ELF-1 (cell line): ENCODE results near the gene COX14.
"Not testable (repeated sequence)": the region's sequence is repeated elsewhere in the genome, so short reads cannot be mapped to it uniquely, and the experiment has no call there.

Source experiments
- DNase-seq: peaks from one replicate; pipeline ENCODE4 v3.0.0-alpha.2; 2016; ENCODE audit warnings: low read depth, low spot score

Gene COX14

DNA sequence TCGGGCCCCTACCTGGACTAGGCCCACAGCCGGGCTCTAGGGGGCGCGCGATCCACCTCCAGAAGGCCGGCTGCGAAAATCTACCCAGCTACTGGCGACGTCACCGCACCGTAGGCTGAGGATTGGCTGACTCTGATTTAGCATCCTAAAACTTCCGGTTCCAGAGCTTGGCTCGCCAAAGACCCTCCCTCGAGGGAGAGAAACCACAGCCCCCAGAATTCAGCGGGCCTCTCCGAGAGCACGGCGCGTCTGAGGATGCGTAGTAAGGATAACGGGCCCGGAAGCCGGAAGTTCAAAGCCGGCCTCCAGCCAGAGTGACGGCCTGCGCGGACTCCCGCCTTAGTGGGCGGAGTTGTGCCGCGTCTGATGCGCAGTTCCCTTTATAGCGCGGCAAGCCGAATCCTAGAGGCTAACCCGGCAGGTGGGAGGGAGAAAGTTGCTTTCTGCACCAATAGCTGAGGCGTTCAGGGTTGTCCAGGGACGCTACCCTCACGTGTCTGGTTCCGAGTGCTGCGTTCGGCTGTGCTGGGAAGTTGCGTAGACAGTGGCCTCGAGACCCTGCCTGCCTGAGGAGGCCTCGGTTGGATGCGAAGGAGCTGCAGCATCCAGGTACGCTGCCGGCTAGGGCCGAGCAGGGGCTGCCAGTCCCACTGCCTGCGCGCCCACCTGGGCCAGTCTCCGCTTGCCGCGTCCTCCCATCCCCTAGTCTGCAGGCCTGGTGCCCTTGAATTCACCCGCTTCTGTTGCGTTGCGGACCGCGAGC lies at the start of gene COX14:
Gene COX14, plus strand, starts transcription at position 544 of the 763 bp plus-strand sequence. CDS start 7,808 bp downstream, outside the sequence.
- peak; percentile 100 for DNase-seq

DNA sequence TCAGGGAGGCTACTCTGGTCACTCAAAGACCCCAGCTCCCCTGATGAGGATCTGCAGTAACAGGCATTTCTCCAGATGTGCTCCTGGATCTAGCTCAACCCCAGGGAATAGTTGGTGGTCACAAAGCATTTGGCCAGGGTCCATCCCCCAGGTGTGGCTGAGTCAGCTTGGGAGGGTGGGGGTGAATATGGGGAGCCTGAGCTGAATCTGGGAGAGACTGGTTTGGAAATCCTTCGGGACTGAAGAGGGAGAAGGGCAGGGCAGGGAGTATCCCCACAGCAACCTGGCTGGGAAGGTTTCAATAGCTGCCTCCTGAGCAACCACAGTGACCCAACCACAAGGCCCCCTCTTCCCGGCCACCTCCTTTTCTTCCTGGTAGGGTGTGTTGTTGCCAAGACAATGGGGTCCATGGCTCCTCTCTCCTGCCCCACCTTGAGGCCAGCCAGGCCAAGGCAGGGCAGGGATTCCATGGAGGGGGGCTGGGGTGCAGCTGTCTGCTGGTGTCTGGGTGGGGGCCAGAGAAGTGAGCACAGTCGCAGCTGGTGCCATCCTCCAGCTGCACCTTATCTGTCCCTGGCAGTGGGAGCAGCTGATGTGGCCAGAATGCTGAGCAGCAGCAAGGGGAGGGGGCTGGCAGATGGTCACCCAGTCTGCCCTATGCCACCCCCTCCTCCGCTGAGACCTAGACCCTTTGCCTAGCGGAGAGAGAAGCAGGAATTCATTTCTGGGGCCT lies 49.1 kb upstream of the COX14 start:
- DNase-seq, result no peak

DNA sequence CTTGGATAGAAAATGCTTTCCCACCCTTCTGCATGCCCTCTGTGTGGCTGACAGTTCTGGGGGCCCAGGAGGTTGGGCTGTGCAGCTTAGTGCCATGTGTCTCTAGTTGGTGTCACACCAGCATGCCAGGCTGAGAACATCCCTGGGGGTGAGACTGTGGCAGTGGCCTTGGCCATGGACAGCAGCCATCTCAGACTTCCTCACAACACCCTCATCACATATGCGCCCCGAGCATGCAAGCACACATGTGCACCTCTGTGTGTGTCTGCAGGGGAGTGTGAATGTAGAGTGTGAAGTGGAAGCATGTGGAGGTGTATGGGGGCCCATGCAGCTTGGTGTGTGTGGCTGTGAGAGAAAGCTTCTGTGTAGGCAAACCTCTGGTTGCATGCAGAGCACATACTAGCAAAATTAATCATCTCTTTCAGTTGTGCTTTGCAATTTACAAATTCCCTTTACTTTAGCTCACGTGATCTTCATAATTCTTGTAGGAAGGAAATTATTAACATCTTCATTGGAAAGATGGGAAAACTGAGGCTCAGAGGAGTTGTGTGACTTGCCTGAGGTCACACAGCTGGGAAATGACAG lies 46.2 kb upstream of the COX14 start:
- DNase-seq, result no peak

DNA sequence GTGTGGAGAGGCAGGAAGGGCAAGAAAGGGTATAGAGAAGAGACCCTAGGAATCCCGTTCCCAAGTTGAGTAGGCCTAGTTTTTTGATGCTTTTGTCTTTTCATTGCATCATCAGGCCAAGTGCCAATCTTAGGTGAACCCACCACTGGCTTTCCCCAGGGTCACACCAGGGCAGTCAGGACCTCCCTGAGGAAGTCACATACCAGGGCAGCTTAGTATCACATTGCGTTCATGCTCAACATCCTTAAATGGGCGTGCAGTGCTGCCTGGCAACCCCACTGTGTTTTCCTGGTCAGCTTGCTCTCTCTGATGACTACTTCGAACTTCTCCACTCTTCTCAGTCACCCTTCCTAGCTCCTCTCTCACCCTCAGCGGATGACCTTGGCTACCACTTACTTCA lies 45.6 kb upstream of the COX14 start:
- DNase-seq, result peak; percentile 68

DNA sequence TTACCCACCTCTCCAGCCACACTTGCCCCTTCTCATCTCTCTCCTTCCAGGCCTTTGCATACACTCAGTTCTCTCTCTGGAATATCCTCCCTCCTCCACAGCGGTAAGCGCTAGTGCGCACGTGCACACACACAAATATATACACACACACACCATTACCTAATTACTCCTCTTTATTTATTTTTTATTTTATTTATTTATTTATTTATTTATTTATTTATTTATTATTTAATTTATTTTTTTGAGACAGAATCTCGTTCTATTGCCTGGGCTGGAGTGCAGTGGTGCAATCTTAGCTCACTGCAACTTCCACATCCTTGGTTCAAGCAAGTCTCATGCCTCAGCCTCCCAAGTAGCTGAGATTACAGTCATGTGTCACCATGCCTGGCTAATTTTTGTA lies 43.0 kb upstream of the COX14 start:
- no peak for DNase-seq

DNA sequence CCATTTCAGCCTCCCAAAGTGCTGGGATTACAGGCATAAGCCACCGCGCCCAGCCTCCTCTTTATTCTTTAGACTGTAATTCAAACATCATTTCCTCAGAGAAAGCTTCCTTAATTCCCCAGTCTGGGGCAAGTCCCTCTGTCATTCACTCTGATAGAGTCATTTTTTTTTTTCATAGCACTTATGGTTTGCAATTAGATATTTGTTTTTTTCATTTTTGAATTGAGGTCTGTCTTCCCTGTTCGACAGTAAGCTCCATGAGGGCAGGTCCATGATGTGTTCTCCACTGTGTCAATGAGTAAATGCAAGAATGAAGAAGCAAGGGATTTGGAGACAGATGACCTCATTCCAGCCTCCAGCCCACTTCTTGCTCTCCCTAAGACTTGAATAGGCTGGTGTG lies 42.5 kb upstream of the COX14 start:
- DNase-seq, result no peak

DNA sequence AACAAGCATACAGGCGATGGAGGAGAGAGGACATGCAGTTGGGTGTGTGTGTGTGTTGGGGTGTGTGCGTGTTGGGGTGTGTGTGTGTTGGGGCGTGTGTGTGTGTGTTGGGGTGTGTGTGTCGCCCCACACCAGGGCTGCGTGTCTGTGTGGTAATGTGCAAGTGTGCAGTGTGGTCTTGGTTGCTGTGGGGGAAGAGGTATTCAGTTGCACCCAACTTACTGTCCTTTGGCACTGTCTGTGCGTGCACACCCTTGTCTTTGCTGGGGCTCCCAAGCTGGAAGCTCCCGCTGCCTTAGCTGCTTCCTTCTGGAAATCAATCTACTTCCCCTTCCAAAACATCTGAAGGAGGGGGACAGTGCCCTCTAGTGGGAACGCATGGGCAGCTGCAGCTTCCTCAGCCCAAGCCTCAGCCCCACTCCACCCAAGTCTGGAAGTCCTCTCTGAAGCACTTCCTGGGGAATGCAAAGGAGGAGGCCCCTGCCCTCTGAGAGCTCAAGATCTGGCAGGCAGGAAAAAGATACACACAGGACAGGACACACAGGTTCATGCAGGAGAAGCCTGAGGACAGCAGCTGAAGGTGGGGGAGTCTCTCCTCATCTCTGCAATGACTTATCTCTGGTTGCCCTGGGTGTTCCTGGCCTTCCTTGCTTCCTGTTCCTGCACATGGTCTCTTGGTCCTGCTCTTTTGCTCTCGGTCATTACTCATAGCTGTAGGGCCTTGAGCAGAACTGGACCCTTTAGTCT lies 41.5 kb upstream of the COX14 start:
- peak; percentile 89 for DNase-seq

DNA sequence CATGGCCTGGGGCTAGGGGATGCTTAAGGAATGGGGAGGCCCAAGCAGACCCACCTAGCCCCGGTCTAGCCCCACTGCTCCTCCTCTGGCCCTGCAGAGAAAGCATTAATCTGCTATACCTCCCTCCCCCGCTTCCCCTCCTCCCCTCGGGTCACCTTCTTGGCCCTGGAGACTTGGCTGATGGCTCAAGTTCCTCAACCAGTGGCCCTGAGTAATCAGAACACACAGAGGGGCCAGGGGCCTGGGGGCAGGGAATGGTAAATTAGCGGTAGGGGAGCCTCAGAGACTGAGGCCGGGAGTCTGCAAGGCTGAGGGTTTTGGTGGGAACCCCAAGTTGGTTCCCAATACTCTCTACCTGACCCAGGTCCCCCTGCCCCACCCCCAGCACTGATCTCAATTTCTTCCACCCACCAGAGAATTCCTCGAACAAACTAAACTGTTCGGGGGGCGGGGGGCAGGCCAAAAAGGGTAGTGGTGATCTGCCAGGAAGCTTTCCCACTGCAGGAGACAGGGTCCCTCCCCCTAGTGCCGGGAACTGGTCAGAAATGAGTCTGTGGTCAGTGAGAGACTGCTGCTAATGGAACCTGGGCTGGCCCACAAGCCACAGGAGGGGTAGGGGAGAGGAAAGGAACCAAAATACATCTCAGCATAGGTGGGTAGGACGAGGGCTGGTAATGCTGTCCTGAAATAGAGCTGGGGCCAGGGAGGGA lies 39.7 kb upstream of the COX14 start:
- no peak for DNase-seq

DNA sequence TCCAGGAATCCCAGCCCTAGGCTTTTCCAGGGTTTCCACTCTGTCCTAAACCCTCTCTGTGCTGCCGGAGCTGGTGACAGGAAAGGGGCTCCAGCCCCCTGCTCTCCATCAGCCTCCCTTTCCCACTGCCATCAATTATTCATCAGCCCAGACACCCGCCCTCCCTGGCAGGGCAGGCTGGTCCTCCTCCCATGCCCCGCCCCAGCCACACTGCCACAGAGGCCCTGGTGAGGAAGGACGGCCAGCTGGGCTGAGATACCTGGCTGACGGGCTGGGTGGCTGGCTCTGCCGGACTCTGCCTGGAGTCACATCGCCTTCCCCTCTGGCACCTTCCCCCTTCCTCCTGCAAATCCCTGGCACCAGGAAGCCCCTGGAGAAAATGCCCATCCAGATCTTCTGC lies 38.8 kb upstream of the COX14 start:
- DNase-seq, result no peak

DNA sequence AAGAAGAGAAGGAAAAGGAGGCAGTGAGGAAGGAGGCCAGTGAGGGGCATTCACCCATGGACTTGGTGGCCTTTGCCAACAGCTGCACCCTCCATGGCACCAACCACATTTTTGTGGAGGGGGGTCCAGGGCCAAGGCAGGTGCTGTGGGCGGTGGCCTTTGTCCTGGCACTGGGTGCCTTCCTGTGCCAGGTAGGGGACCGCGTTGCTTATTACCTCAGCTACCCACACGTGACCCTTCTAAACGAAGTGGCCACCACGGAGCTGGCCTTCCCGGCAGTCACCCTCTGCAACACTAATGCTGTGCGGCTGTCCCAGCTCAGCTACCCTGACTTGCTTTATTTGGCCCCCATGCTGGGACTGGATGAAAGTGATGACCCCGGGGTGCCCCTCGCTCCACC lies 38.3 kb upstream of the COX14 start:
- no peak for DNase-seq

DNA sequence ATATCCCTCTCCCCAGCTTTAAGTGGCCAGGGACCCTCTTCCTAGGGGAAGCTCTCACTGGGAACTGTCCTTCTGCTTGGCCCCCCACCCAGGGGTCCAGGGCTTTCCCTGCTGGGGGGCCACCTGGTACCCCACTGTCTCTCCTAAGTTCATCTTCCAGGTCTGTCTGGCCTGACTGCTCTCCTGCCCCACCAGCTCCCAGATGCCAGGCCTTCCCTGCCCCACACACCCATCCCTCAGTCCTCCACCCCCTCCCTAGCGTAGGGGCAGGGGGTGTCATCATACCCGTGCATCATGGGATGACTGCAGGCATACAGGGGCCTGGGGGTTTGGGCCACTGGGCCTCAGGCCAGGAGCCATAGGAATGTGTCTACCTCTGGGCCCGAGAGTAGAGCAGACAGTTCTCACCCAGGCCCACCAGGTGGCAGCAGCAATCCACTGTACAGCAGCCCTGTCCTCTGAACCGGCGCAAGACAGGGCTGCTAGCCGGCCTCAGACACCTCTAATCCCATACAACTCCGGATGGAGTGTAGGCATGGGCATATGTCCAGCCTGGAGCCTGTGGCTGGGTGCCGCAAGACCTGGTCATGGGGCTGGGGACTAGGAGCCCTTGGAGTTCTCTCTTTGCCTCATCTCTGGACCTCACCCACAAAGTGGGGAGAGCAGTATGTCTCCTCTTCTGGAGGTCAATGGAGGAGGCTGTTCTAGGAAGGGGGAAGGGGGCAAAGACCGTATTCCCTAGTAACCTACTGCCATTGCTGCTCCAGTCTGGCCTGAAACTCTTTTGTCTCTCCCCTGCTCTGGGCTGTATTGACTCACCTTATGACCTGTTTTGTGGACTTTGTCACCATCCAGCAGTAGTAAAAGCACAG lies 36.9 kb upstream of the COX14 start:
- DNase-seq, result peak; percentile 93

DNA sequence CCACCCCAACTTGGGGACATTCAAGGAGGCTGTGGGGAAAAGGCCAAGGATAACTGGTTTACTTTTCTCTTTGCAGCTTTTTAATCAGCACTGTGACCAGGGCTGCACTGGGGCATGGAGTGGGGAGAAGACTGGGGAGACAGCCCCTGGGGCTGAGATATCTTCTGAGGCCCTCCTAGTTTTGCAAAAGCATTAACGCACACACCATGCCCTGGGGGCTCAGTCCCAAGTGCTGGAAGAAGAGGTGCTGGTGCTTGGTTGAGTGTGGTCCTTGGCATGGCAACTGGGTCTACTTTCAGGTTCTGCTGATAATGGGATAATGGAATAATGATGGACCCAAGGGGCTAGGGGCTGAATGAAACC lies 36.2 kb upstream of the COX14 start:
- no peak for DNase-seq

DNA sequence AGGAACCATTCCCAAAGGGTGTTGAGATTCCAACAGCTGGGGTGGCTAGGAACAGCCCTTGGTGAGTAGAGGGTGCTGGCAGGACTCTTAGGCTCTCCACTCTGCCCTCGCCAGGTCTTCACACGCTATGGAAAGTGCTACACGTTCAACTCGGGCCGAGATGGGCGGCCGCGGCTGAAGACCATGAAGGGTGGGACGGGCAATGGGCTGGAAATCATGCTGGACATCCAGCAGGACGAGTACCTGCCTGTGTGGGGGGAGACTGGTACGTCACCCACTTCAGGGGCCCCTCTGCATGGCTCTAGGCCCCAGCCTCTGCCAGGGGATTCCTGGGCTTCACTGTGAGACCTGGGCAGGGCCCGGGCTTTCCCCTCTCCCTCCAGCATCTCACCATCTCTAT lies 34.9 kb upstream of the COX14 start:
- no peak for DNase-seq

DNA sequence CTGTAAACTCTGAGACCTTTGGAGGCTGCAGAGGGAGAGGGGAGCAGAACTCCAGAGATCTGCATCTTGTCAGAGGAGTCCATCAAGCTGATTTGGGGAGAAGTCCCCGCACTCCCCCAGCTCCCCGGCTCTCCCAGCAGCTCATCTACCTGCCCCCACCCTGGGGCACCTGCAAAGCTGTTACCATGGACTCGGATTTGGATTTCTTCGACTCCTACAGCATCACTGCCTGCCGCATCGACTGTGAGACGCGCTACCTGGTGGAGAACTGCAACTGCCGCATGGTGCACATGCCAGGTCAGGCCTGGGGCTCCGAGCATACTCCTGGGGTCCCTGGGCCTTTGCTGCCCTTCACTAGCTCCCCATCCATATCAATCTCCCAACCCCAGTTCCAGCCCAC lies 33.8 kb upstream of the COX14 start:
- DNase-seq, result no peak

DNA sequence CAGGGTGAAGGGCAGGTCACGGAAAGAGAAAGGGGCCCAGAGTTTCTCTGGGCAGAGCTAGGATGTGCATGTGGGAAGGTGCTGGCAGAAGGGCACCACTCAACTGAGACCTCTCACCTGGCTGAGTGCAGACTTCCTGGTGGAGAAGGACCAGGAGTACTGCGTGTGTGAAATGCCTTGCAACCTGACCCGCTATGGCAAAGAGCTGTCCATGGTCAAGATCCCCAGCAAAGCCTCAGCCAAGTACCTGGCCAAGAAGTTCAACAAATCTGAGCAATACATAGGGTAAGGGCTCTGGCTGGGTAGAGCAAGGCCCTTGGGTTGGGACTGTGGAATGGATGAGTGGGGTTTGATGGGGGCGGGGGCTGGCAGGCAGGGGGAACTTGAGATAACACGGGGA lies 32.3 kb upstream of the COX14 start:
- no peak for DNase-seq

DNA sequence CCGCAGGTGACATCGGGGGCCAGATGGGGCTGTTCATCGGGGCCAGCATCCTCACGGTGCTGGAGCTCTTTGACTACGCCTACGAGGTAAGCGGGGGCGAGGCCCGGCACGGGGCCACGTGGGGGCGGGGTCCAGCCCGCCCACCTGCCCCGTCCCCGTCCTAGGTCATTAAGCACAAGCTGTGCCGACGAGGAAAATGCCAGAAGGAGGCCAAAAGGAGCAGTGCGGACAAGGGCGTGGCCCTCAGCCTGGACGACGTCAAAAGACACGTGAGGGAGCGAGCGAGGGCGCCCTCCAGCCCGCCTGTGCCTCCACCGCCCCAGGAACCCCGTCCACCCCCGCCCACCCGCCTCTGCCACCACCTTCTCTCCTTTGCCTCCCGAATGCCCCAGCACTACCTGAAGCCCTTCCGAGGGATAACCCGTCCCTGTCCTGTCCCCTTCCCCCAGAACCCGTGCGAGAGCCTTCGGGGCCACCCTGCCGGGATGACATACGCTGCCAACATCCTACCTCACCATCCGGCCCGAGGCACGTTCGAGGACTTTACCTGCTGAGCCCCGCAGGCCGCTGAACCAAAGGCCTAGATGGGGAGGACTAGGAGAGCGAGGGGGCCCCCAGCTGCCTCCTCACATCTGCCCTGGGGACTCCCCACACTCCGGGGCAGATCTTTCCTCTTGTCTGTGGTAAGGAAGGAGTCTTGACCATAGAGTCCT lies 30.8 kb upstream of the COX14 start:
- DNase-seq, result no peak

DNA sequence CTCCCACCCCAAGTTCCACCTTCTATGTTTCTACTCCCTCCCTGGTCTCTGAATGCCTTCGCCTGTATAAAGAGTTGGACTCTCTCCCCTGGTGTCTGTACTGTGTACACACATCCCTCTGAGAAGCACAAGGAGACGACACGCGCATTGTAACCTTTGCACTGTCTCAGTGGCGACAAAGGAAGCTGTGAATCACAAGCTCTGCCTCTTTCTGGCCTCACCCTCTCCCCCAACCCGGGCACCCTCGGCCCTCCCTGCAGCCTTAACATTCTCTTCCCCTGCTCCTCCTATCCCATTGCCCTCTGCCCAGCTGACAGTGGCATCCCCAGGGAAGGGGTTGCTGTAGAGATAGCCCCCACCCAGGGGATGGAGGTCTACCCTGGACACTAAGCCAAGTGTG lies 29.4 kb upstream of the COX14 start:
- no peak for DNase-seq

DNA sequence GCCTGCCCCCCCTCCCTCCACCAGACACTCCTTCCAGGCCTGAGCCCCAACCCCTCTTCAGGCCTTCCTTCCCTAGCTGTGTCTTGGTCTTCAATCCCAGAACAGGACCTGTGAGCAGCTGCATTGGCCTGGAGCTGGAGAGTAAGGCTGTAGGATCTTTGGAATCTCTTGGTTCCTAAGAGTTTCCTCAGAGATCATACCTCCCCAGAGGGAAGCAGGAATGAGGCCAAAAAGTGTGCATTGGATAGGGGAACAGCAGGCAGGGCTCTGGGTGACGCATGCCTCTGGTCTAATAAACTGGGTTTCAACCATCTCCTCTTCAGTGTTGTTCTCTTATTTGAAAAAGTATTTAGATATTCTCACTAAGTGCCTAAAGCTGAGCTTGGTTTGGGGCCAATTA lies 28.7 kb upstream of the COX14 start:
- DNase-seq, result no peak

DNA sequence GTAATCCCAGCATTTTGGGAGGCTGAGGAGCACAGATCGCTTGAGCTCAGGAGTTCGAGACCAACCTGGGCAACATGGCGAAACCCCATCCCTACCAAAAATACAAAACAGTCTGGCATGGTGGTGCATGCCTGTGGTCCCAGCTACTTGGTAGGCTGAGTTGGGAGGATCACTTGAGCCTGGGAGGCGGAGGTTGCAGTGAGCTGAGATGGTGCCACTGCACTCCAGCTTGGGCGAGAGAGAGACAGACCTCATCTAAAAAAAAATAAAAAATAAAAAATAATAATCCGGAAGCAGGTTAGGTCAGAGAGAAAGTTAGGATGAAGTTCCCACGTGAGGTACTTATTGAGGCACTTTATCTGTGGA lies 27.6 kb upstream of the COX14 start:
- not testable (repeated sequence) for DNase-seq
